Activated T-helper 17 cell treated with anti-CD3 and anti-CD28 coated beads, Interleukin-2, amount 50 U/mL, for 72 hours (primary cell): ENCODE measurements around the gene PPM1L. TPM values are rescaled to one million over a fixed set of nuclear protein-coding genes. Genes with fewer than 3 reads are reported as not detected.

ENCODE experiments used
- ATAC-seq: fragments of 150-1000 bp; cut with Tn5 transposase; replicated peaks from 2 replicates; pipeline ENCODE4 v1.10.0; 2021; ENCODE audit warnings: mild to moderate bottlenecking, moderate library complexity
- H3K27ac Mint-ChIP-seq: one replicate; pipeline ENCODE4 v1.8.0; 2022; ENCODE audit warnings: mixed read lengths
- H3K27me3 Mint-ChIP-seq: one replicate; pipeline ENCODE4 v1.8.0; 2022; ENCODE audit warnings: mixed read lengths
- H3K36me3 Mint-ChIP-seq: one replicate; pipeline ENCODE4 v1.8.0; 2022; ENCODE audit warnings: low read depth, mild to moderate bottlenecking, mixed read lengths
- H3K4me1 Mint-ChIP-seq: one replicate; pipeline ENCODE4 v1.8.0; 2022; ENCODE audit warnings: mixed read lengths
- H3K4me3 Mint-ChIP-seq: one replicate; pipeline ENCODE4 v1.8.0; 2022; ENCODE audit warnings: mild to moderate bottlenecking, mixed read lengths
- H3K9me3 Mint-ChIP-seq: one replicate; pipeline ENCODE4 v1.8.0; 2022; ENCODE audit warnings: mixed read lengths
- total RNA-seq, 2 donors: library from RNA; stranded (reverse); gene quantifications; one replicate each; pipeline ENCODE4 v1.2.3, GENCODE V29; 2022

Gene PPM1L
- total RNA-seq, 2 donors from 2014 or later: 2.1 to 3.1 TPM

GRCh38 chr3:160753953-160754352 is 2.1 kb upstream of the PPM1L start:
- Mint-ChIP-seq H3K36me3 (no peaks in the 10 kb centered on the region), H3K27ac (peak overlapping the region; percentile 90), H3K4me1 (peaks cover 12% of the 10 kb centered on the region), H3K9me3 (no peaks in the 10 kb centered on the region), H3K4me3 (peak overlapping the region; percentile 95), H3K27me3 (peaks cover 5% of the 10 kb centered on the region)
- no peak for ATAC-seq

- Mint-ChIP-seq H3K27me3 (peaks cover 4% of the 10 kb centered on the region), H3K4me3 (peak overlapping the region; percentile 95), H3K4me1 (peaks cover 12% of the 10 kb centered on the region), H3K36me3 (no peaks in the 10 kb centered on the region), H3K27ac (peak overlapping the region; percentile 90), H3K9me3 (no peaks in the 10 kb centered on the region)
- ATAC-seq: no peak
Observed at GRCh38 chr3:160754371-160754854, 1.6 kb upstream of the PPM1L start.

- Mint-ChIP-seq H3K27me3 (peaks cover 4% of the 10 kb centered on the region), H3K4me1 (peaks cover 12% of the 10 kb centered on the region), H3K9me3 (no peaks in the 10 kb centered on the region), H3K27ac (peak overlapping the region; percentile 90), H3K4me3 (peak overlapping the region; percentile 95), H3K36me3 (no peaks in the 10 kb centered on the region)
- ATAC-seq: peak; percentile 88
Observed at GRCh38 chr3:160754855-160755747, 930 bp upstream of the PPM1L start.

- no peak overlapping the region for H3K27ac Mint-ChIP-seq
Observed at GRCh38 chr3:160757233-160758106, 1.4 kb downstream of the PPM1L start.

GRCh38 chr3:160758929-160759577 is 3.0 kb downstream of the PPM1L start:
- no peak for ATAC-seq
- peaks cover 4% of the 10 kb centered on the region for H3K27me3 Mint-ChIP-seq
- H3K4me3 Mint-ChIP-seq: no peak overlapping the region
- peaks cover 12% of the 10 kb centered on the region for H3K4me1 Mint-ChIP-seq
- no peak overlapping the region for H3K27ac Mint-ChIP-seq
- H3K9me3 Mint-ChIP-seq: no peaks in the 10 kb centered on the region
- H3K36me3 Mint-ChIP-seq: no peaks in the 10 kb centered on the region

More at GRCh38 chr3:160757233-160758106, 1.4 kb downstream of the PPM1L start:
- H3K27me3 Mint-ChIP-seq: peaks cover 4% of the 10 kb centered on the region
- H3K36me3 Mint-ChIP-seq: no peaks in the 10 kb centered on the region
- H3K4me1 Mint-ChIP-seq: peaks cover 12% of the 10 kb centered on the region
- H3K9me3 Mint-ChIP-seq: no peaks in the 10 kb centered on the region
- peak overlapping the region; percentile 95 for H3K4me3 Mint-ChIP-seq
- ATAC-seq: no peak

GRCh38 chr3:160763073-160763472 is 7.0 kb downstream of the PPM1L start:
- H3K27ac Mint-ChIP-seq: no peak overlapping the region
- no peaks in the 10 kb centered on the region for H3K4me1 Mint-ChIP-seq
- H3K27me3 Mint-ChIP-seq: no peaks in the 10 kb centered on the region
- no peaks in the 10 kb centered on the region for H3K36me3 Mint-ChIP-seq
- no peak overlapping the region for H3K4me3 Mint-ChIP-seq
- H3K9me3 Mint-ChIP-seq: no peaks in the 10 kb centered on the region
- ATAC-seq: no peak

- no peak for ATAC-seq
- Mint-ChIP-seq H3K4me1 (no peaks in the 10 kb centered on the region), H3K27me3 (no peaks in the 10 kb centered on the region), H3K4me3 (no peak overlapping the region), H3K27ac (no peak overlapping the region), H3K36me3 (no peaks in the 10 kb centered on the region), H3K9me3 (no peaks in the 10 kb centered on the region)
Observed at GRCh38 chr3:160765211-160765610, 9.2 kb downstream of the PPM1L start.

GRCh38 chr3:160768031-160768430 is 12.0 kb downstream of the PPM1L start:
- Mint-ChIP-seq H3K27me3 (no peaks in the 10 kb centered on the region), H3K36me3 (no peaks in the 10 kb centered on the region), H3K27ac (no peak overlapping the region), H3K4me1 (no peaks in the 10 kb centered on the region), H3K9me3 (no peaks in the 10 kb centered on the region), H3K4me3 (no peak overlapping the region)
- ATAC-seq: no peak

GRCh38 chr3:160768918-160769317 is 12.9 kb downstream of the PPM1L start:
- H3K4me1 Mint-ChIP-seq: no peaks in the 10 kb centered on the region
- no peaks in the 10 kb centered on the region for H3K9me3 Mint-ChIP-seq
- no peaks in the 10 kb centered on the region for H3K36me3 Mint-ChIP-seq
- no peak overlapping the region for H3K4me3 Mint-ChIP-seq
- no peak overlapping the region for H3K27ac Mint-ChIP-seq
- H3K27me3 Mint-ChIP-seq: no peaks in the 10 kb centered on the region
- no peak for ATAC-seq

GRCh38 chr3:160771811-160772459 is 15.9 kb downstream of the PPM1L start:
- no peak for ATAC-seq
- Mint-ChIP-seq H3K27me3 (no peaks in the 10 kb centered on the region), H3K4me3 (no peak overlapping the region), H3K9me3 (no peaks in the 10 kb centered on the region), H3K36me3 (no peaks in the 10 kb centered on the region), H3K27ac (no peak overlapping the region), H3K4me1 (no peaks in the 10 kb centered on the region)

- no peak overlapping the region for H3K4me3 Mint-ChIP-seq
- no peaks in the 10 kb centered on the region for H3K27me3 Mint-ChIP-seq
- no peaks in the 10 kb centered on the region for H3K4me1 Mint-ChIP-seq
- peak; percentile 82 for ATAC-seq
- no peaks in the 10 kb centered on the region for H3K36me3 Mint-ChIP-seq
- H3K9me3 Mint-ChIP-seq: no peaks in the 10 kb centered on the region
- H3K27ac Mint-ChIP-seq: no peak overlapping the region
Observed at GRCh38 chr3:160773722-160774121, 17.7 kb downstream of the PPM1L start.

- no peak overlapping the region for H3K27ac Mint-ChIP-seq
- no peaks in the 10 kb centered on the region for H3K36me3 Mint-ChIP-seq
- no peaks in the 10 kb centered on the region for H3K4me1 Mint-ChIP-seq
- H3K9me3 Mint-ChIP-seq: no peaks in the 10 kb centered on the region
- H3K27me3 Mint-ChIP-seq: no peaks in the 10 kb centered on the region
- ATAC-seq: no peak
- H3K4me3 Mint-ChIP-seq: no peak overlapping the region
Observed at GRCh38 chr3:160774172-160774571, 18.1 kb downstream of the PPM1L start.

GRCh38 chr3:160778480-160778879 is 22.4 kb downstream of the PPM1L start:
- Mint-ChIP-seq H3K4me3 (no peak overlapping the region), H3K27ac (no peak overlapping the region), H3K4me1 (no peaks in the 10 kb centered on the region)

GRCh38 chr3:160779040-160779439 is 23.0 kb downstream of the PPM1L start:
- Mint-ChIP-seq H3K27me3 (no peaks in the 10 kb centered on the region), H3K4me3 (no peak overlapping the region), H3K4me1 (no peaks in the 10 kb centered on the region), H3K36me3 (no peaks in the 10 kb centered on the region), H3K27ac (no peak overlapping the region), H3K9me3 (no peaks in the 10 kb centered on the region)
- no peak for ATAC-seq

More at GRCh38 chr3:160778480-160778879, 22.4 kb downstream of the PPM1L start:
- ATAC-seq: no peak
- Mint-ChIP-seq H3K9me3 (no peaks in the 10 kb centered on the region), H3K36me3 (no peaks in the 10 kb centered on the region), H3K27me3 (no peaks in the 10 kb centered on the region)
